Cardiac fibroblast (primary cell): Measurements from ENCODE around the gene MTR.

Experiments
- DNase-seq, 2 donors: peaks; one replicate each; pipeline versions ENCODE4 v3.0.0 to v3.0.0-alpha.2; 2010; ENCODE audit warnings: low read depth in 2 of 2
- H3K4me3 ChIP-seq, 2 donors: replicated peaks in 1 of 2; 1 replicate in 1 of 2; 2 replicates in 1 of 2; pipeline ENCODE4 v1.5.1; 2011; ENCODE audit warnings: low read depth in 2 of 2, low read length in 2 of 2, mild to moderate bottlenecking in 2 of 2, moderate library complexity in 1 of 2
- TF ChIP-seq, protein P1 (sequence below): IDR thresholded peaks from one replicate; pipeline ENCODE4 v1.5.1; 2011; ENCODE audit warnings: low read depth, mild to moderate bottlenecking, low read length, inconsistent platforms

MTR gene

DNA sequence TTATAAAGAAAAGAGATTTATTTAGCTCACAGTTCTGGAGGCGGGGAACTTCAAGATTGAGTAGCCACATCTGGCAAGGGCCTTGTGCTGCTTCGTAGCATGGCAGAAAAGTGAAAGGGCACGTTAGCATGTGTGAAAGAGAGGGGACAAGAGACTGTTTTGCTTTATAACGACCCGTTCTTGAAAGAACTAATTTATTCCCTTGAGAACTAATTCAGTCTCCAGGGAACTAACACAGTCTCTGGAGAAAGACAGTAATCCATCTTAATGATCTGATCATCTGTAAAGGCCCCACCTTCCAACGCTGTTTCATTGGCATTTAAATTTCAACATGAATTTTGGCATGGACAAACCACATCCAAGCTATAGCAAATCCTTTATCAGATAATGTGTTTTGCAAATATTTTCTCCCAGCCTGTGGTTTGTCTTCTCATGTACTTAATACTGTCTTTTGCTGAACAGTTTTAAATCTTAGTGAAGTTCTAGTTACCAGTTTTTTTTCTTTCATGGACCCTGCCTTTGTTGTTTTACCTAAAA, 26.1 kb downstream of the MTR start:
- no peak overlapping the region for H3K4me3 ChIP-seq
- TF ChIP-seq, protein P1, sequence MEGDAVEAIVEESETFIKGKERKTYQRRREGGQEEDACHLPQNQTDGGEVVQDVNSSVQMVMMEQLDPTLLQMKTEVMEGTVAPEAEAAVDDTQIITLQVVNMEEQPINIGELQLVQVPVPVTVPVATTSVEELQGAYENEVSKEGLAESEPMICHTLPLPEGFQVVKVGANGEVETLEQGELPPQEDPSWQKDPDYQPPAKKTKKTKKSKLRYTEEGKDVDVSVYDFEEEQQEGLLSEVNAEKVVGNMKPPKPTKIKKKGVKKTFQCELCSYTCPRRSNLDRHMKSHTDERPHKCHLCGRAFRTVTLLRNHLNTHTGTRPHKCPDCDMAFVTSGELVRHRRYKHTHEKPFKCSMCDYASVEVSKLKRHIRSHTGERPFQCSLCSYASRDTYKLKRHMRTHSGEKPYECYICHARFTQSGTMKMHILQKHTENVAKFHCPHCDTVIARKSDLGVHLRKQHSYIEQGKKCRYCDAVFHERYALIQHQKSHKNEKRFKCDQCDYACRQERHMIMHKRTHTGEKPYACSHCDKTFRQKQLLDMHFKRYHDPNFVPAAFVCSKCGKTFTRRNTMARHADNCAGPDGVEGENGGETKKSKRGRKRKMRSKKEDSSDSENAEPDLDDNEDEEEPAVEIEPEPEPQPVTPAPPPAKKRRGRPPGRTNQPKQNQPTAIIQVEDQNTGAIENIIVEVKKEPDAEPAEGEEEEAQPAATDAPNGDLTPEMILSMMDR: no peak

DNA sequence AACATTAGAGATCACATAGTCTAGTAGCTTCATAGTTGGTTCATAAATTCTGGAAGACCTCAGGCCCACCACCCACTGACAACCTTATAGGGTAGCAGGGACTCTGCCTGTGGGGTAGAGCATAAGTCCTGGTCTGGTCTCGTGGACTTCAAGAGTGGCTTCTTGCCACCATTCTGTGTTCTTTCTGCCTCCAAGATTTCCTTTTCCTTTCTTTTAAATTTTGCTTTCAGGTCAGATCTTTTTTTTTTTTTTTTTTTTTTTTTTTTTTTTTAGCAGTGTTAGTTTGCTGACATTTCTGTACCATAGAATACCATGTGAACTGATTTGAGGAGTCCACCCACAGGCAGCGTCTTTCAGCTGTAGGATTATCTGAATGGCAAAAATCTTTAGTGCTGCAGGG, 28.5 kb downstream of the MTR start:
- no peak overlapping the region for H3K4me3 ChIP-seq
- no peak for DNase-seq
- TF ChIP-seq, protein P1: no peak

More for the DNA sequence above, 26.1 kb downstream of the MTR start:
- peak in 1 of 2 donors; percentile 27 for DNase-seq

DNA sequence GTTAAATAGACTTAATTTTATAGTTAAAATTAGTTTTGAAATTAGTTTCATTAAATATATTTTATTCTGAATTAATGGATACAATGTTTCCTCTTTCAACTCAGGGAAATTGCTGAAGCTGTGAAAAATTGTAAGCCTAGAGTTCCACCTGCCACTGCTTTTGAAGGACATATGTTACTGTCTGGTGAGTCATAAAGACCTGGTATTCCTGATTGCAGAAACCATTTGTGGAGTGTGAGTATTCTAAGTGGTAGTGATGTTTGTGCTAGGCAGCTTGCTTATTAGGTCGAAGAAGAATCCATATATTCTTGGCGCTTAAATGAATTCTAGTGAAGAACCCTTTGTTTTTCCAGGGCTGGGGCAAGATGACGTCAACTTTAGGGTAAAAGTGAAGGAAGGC, 34.0 kb downstream of the MTR start:
- H3K4me3 ChIP-seq: no peak overlapping the region
- TF ChIP-seq, protein P1: no peak
- DNase-seq: no peak

DNA sequence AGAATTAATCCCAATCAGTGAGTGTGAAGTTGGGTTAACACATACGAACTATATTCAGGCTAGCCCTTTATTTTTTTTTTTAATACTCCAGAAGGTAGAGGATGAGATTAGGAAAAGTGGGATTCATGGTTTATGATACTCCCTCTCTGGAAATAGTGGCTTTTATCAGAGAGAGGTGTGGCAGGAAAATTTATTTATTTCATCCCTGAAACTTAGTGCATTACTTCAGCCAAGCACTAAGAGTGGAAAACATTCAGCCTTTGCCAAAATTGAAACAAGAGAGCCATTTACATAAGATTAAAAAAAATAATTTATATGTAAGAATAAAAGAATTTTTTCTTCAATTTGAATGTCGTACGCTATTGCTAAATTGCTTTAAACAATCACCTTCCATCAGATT, 35.0 kb downstream of the MTR start:
- no peak for DNase-seq
- TF ChIP-seq, protein P1: no peak
- no peak overlapping the region for H3K4me3 ChIP-seq

DNA sequence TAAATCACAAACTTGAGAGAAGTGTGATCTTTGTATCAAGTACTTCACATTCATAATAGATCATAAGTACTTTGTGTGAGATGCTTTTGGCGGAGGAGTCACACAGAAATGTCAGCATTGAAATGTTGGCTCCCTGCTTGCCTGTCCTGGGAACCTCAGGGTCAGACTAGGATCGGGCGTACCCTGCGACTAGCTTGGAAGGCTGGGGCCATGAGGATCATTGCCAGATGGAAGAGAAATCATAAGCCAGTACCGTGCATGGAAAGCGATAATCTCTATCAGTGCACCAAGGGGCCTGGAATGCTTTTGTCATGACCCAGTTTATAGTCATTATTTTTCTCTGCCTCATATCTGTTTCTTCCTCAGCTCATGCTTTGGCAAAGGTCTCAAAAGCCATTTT, 35.5 kb downstream of the MTR start:
- TF ChIP-seq, protein P1: no peak
- no peak overlapping the region for H3K4me3 ChIP-seq
- no peak for DNase-seq

DNA sequence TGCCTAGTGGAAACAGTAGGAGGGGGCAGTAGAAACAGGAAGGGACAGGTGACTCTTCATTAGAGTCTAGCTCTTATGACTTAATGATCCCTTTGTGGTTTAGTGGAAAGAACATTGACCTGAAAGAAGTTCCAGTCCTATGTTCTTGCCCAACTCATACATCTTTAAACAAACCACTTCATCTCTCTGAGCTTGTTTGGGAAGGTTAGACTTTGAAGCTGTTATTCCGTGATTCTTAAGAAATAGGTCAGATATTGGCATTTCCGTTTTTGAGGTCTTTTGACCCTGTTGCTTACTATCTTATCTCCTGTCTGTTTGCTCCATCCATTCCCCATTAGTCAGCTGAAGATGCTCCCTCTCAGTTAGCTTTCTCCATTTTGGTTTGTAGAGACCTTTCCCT, 38.5 kb downstream of the MTR start:
- H3K4me3 ChIP-seq: no peak overlapping the region
- TF ChIP-seq, protein P1: no peak
- no peak for DNase-seq

DNA sequence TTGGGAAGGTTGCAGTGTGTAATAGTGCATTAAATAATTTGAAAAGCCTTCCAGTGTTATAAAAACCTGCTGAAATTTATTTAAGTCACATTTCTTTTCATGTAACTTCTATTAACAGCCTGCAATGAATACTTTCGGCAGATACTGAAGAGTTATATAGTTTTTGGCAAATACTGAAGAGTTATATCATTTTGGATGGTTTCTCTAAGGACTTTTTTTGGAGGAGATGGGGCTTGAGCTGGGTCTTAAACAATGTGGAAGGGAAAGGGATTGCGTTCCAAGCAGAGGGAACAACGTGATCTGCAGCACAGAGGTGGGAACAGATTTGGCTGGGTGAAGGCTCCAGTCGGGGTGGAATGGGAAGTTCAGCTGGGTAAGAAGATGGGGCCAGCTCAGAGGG, 39.8 kb downstream of the MTR start:
- DNase-seq: no peak
- H3K4me3 ChIP-seq: no peak overlapping the region

More for the DNA sequence above, 39.8 kb downstream of the MTR start:
- TF ChIP-seq, protein P1: no peak
